Suprapubic skin (tissue), 3 donors: Measurements from ENCODE around the gene FETUB.
"Not testable (repeated sequence)": the region's sequence is repeated elsewhere in the genome, so short reads cannot be mapped to it uniquely, and the experiment has no call there.

ENCODE experiments used
- CTCF ChIP-seq, 2 donors: fragments of 200-600 bp in 1 of 2; fragments of 450-650 bp in 1 of 2; sonication (generic) in 1 of 2; IDR thresholded peaks; one replicate each; pipeline ENCODE4 v1.5.1; 2016 to 2019; ENCODE audit warnings: antibody characterized with exemption in 2 of 2, mild to moderate bottlenecking in 1 of 2, moderate library complexity in 1 of 2
- POLR2A ChIP-seq, 2 donors: fragments of 450-650 bp; IDR thresholded peaks; one replicate each; pipeline ENCODE4 v1.6.1; 2017; ENCODE audit warnings: antibody characterized with exemption in 2 of 2, mild to moderate bottlenecking in 2 of 2, moderate library complexity in 2 of 2

- not testable (repeated sequence) for TF ChIP-seq CTCF, POLR2A (IDR thresholded peaks at IDR 0.05)
These were observed 6.0 kb upstream of the FETUB start for GRCh38 chr3:186634207-186634606.
